GM21717 (cell line): ENCODE measurements around the gene RXRA.

Experiments used
- ATAC-seq: cut with Tn5 transposase; IDR thresholded peaks from one replicate; pipeline ENCODE4 v1.9.1; 2021; ENCODE audit warnings: mild to moderate bottlenecking, moderate library complexity; ENCODE audit not compliant: unreplicated experiment

The RXRA gene

DNA sequence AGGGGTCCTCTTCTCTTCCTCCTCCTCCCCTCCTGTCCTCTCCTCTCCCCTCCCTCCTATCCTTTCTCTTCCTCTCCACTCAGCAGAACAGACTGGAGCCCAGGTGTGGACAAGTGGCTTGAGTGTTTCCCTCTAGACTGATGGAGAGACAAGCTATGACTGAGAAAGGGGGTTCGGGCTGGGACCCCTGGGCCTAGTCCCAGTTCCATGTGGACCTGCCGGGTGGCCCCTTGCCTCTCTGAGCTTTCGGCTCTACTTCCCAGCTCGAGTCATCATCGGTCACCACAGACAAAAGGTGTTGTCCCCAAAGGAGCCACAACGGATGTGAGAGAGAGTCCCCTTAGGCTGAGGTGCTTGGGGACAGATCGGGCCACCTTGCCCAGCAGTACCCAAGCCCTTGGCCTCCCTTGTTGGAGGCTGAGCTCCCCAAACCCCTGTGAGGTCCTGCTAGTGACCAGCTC lies 3.4 kb upstream of the RXRA start:
- no peak for ATAC-seq

DNA sequence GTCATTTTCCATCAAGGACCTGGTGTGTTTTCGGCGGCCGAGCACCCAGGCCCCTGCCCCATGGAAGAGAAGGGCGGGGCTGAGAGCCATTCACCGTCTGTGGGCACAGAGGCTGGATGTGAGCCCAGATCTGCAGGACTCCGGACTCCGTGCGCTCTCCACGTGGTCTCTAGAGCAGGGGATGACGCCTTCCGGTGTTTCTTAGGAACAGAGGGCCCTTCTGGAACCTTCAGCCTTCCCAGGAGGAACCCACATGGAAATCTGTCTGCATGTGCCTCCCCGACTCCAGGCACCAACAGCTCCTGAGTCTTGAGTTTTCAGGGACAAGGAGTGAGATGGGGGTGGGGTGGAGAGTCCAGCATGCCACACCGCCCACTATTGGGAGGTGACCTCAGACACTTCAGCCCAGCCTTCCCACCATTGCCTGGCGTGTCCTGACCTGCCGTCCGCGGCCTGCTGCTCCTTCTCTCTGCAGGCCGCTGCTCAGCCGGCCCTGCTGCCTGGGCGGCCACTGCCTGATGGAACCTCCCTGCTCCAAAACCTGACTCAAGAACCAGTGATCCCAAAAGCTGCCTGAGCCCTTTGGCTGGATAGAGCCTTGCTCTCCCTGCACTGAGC lies 2.4 kb upstream of the RXRA start:
- no peak for ATAC-seq

DNA sequence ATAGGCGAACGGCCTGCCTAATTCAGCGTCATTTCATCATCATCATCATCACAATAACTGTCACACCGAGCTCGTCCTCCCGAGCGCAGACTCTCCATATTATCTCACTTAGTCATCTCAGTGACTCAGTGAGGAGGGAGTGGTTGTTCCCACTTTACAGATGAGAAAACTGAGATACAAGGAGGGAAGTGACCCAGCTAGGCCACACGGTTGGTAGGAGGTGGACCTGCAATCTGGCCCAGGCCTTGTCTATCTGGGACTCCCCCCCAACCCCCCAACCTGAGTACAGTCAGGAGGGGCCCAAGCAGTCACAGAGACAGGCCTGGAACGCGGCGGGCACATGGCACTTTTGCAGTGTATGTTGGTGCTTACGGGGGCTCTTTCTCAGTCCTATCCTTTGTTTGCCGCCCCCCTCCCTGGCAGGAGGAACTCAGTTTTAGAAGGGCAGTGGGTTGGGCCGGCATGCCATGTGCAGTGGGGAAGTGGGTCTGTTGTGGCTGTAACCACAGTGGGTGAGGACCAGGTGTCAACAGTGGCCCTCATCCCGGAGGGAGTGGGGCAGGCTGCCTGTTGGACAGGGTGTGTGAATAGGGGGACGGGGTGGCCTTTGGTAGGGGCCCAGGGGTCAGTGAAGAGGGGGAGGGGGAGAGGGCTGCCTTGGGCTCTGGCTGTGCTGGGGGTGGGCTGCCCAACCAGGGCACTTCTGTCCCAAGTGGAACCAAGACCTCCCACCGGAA lies 1.7 kb upstream of the RXRA start:
- ATAC-seq: no peak

DNA sequence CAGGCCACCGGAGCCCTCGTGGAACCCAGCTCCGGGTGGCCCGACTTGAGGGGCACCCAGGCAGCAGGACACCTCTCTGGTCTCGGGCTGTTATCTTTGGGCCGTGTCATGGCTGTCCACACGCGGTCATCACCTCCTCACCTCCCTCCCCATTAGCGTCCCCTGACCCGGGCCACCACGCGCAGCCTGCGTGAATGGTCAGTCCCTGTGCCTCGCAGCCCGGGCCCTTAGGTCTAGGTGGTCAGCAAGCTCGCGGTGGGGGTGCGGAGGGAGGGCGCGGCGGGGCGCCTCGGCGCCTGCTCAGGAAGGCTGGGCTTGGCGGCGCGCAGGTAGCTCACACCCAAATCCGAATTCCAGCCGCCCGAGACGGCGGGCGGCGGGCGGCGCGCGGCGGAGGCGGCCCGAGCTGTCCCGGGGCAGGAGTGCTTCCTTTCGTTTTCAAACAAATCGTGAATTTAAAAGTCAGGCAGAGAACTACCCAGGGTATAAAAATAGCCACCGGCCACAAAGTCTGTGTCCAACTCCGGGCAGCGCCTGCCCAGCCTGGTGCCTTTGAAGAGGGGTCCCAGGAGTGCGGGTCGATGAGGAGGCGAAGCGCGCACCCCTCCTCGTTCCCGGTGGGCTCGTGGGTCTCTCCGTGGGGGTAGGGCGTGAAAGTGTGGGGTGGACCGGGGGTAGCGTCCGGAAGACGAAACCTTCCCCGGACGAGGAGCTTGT lies 1.0 kb upstream of the RXRA start:
- no peak for ATAC-seq

DNA sequence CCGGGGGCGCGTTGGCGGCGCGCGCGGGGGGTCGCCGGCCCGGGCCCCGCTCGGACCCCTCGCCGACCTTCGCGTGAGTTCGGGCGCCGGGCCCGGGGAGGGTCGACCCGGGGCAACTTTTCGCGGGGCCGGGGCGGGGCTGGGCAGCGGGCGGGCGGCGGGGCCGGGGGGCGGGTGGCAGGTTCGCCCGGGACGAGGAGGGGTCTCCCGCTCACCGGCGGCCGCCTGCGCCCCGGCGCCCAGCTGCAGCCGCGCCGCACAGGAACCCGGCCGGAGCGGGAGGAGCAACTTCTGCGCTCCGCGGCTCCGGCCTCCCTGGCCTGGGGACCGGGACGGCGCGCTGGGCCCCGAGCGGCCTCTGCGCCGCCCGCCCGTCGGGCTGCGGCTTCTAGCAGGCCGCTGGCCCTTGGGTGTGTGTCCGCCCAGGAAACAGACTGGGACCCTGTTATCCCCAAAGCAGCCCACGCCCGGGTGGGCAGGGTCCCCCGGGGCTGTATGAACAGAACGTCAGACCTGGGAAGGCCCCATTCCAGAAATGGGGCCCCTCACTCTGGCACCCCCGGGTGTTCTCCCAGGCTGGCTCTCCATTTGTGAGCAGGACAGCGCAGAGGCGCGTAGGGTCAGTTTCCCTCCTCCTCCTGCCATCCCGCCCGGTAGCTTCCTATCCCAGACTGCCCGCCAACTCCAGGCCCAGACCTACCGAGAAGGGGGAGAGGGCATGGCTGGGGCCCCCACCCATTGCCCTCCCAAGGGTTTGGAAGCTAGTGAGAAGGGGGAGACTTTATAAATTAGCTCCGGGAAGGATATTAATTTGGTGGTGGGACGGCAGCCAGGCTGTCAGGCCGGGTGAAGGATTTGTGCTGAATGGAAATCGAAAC lies 708 bp downstream of the RXRA start:
- ATAC-seq: no peak

DNA sequence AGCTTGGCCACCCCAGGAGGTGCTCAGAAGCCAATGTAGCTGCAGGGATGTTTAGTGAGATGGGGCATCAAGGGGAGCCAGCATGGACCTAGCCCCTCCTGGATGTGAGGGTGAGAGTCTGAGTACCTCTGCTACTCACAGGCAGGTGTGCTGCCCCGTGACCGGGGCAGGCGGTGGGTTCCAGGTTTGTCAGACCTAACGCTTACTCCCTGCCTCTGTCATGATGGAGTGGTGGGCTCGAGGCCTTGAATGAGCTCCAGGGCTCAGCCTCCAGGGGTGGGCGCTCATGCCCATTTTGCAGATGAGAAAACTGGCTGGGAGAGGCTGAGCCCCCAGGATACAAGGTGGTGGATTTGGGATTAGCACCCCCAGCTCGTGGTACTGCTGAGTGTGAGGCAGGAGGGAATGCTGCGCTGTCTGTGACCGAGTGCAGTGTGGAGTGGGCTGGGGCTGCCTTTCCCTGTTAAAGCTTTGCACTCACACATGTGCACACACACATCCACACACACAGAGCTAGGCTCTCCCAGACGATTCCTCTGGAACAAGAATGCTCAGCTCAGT lies 1.5 kb downstream of the RXRA start:
- ATAC-seq: no peak

DNA sequence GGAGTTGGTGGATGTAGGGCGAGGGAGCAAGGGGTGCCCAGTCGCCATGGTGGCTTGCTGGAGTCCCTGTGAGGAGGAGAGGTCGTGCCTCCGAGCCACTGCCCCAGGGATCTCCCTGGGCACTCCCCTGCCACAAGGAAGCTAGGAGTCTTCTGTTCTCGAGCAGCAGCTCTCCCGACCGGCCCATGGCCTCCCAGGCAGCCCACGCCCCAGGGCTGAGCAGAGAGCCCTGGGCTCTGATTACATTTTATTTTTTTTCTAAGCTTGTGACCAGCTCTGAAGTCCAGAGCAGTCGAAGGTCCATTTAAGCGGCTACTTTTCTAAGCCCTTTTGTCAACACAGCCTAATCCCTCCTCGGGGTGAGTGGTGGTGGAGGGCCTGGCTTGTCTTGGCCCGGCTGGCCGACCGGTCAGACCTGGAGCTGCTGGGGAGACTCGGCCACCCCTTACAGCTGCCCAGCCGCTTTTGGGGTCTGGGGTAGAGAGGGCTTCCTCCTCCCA lies 2.1 kb downstream of the RXRA start:
- no peak for ATAC-seq

DNA sequence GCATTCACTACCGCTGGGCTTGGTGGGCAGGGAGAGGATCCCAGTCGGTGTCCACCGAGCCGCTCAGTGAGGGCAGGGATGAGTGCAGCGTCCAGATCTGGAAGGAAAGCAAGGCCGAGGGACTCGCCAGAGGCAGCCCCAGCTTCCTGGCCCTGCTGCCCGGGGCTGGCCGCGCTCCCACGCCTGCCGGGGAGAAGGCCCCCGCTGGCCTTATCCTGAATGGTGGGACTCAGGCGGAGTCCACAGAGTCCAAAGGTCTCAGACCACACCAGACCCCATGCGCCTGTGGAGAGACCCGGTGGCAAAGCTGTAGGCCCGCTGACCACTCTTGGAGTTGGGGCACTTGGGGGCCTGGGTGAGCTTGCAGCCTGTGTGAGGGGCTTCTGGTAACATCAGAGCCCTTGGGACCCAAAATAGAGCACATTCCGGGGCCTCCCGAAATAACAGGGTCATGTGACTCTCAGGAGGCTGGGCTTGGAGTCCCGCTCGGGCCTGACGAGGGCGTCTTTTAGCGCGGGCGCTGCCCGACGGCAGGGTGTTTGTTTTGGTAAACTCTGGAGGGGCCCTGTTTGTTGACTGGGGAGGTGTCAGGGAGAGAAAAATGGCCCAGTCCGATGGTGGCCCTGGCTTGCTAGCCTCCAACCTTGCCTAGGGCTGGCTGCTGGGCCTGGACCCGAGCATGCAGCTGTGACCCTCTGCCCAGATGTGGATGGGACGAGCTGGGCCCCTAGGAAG lies 2.8 kb downstream of the RXRA start:
- ATAC-seq: no peak

DNA sequence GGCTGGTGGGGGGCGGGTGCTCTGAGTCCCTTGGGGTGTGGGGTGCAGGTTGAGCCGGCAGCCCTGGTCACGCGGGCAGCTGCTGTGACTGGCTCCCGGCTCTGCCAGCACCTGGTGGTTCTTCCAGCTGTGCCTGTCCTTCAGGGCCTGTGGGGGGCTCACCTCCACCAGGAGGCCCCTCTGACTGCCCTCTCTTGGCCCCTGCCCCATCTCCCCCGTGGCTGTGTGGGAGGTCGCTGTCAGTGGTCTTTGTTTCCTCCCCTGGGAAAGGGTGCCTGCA lies 3.3 kb downstream of the RXRA start:
- no peak for ATAC-seq

DNA sequence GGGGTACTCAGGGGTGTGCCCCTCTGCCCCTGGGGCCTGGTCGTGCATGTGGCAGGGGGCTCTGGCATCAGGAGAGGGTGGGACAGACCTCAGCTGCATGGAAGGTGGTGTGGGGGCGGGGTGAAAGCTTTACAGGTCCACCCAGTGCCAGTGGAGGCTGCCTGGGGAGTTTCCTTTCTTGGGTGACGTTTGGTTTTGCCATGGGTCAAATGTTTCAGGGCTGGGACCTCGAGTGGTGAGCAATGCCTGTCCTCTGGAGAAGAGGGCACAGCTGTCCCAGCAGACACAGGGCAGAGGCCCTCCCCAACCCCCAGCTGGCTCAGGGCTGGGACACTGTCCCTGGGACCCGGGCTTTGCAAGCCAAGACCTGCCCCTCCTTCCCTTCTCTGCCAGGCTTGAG lies 3.6 kb downstream of the RXRA start:
- ATAC-seq: no peak

DNA sequence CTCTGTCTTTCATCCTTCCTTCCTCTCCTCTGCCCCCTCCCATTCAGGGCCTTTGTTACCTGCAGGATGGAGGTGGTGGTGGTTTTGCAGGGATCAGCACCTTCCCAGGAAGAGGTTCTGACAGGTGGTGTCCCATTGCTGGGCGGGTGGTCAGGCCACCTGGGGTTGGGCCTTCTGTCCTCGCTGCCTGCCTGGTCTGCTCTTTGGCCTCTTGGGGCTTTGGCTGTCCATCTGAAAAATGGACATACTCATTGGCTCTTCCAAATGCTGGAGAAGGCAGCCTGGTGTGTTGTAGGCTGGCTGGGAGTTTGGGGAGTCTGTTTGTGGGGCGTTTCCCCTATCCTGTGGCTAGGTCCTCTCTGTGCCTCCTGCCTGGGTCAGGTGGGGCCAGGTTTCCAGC lies 4.3 kb downstream of the RXRA start:
- ATAC-seq: no peak

DNA sequence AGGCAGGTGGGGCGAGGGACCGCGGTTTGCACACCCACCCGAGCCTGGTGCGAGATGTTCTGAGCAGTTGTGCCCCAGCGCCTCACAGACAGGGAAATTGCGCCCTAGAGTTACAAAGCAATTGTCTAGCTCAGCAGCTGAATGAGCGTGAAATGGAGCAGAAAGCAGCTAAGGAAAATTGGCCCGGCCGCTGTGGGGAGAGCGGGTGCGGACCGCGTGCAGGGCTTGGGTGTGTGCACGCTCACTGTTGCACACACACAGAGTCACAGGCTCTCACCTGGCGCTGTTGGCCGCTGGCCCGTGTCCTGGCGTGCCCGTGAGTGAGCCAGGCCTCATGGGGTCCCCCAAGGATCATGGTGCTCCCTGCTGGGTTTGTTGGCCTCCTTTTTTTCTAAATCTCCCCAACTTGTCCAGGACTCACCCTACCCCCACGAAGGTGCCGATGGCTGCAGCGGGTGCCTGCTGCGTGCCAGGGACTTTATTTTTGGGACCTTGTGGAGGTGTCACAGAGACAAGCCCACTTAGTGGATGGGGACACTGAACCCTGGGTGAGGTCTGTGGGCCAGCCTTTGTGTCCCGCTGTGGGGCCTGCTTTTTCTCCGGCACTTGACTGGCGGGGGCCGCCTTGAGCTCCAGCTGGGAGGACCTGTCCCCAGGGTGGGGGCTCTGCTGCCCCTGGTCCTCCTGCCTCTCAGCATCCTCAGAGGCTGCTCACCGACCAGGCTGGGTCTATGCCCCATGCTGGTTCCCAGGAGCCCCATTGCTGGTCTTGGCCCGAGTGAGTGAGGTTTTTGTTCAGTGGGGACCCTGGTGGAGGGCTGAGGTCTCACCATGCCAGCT lies 5.2 kb downstream of the RXRA start:
- ATAC-seq: no peak

DNA sequence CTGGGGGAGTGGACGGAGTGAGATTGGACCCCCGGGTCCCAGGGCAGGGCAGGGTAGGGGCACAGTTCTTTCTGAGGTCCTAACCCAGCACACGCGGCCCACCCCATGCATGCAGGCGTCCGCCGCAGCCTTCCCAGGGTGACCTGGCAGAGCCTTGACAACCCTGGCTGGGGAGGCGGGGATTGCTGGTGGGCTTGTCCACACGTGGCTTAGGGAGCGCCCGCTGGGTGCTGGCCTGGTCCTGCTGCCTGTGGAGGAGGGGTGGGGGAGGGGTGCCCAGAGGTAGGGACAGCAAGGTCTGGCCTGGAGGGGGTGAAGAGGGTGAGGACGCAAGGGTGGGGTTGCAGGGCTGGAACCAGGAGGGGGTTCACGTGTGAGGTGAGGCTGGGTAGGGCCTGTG lies 6.0 kb downstream of the RXRA start:
- no peak for ATAC-seq

DNA sequence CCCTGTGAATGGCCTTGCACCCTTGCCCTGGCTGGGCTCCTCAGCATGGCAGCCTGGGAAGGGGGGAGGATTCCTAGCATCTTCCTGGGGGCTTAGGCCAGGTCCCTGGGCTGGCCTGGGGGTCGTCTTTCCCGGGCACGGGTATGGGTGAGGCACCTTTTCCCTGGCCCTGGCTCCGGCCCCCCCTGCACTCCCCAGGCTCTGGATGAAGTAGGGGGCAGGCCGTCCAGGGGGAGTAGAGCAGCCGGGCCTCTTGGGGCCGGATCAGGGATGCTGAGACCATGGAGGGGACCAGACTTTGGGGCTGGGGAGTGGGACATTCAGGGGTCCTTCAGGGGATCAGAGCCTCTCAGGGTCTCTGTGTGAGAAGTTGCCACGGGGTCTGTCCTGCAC lies 6.6 kb downstream of the RXRA start:
- no peak for ATAC-seq

DNA sequence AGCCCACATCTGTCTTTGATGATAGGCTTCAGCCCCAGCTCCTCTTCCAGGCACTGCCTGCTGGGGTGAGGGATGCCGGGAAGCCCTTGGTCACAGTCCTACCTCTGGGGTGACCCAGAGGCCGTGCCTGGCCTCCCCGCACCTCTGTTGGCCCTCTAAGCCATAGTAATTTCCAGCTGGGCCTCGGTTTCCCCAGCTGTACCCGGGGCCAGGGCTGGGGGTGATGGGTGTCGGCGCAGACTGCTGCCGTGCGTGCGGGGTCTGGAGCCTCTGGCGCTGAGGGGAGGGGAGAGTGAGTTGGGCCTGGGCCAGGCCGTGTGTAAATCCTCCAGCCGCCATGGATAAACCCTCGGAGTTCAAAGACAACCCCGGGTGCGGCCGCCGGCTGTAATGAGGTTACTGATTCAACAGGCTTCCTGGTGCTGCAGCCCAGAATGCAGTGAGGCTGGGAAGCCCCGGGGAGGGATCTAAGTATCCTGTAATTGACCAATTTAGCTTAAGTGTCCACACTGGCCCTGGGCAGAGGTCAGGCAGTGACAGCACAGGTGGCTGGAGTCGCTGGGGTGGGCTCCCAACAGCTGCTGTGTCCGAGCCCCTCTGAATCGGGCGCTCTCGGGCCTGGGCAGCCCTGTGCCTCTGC lies 7.1 kb downstream of the RXRA start:
- ATAC-seq: no peak

DNA sequence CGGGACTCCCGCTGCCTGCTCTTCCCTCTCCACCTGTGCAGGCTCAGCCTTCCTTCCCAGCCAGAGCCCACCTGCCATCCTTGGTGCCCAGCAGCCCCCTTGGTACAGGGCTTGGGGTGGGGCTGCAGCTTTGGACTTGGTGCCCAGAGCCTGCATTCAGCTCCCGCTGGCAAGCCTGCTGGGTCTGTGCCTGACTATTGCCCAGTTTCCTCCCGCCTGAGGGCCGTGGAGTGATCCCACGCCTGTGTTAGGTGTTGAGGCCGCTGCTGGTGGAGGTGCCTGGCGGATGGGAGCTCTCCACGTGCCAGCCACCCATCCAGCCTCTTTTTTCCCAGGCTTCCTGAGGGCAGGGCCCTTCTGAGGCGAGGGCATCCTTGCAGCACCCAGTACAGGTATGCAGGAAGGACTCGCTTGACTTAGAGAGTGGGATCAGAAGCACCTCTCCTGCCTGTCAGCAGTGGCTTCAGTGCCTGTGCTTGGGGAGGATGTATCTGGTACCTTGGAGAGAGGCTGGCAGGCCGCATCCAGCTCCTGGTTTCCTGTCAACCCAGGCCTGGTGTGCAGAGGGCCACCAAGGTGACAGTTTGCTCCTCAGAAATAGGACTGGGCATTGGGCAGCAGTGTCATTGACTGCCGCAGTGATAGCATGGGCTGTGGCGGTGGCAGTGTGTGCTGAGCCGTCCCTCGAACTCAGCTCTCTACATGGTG lies 7.8 kb downstream of the RXRA start:
- ATAC-seq: no peak

DNA sequence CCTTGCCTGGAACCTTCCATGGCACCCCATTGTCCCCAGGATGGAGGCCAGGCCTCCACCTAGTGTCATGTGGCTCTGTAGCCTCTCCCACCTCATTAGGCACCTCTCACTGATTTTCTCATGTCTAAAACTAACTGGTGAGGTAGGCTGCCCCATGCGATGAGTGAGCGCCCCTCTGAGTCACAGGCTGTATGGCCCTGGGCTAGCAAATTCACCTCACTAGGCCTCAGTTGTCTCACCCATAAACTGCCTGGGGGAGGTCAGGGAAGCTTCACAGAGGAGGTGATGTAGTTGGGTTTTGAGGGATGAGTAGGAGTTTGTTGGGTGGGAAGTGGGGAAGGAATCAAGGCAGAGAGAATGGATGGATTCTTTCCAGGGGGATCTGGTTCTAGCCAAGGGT lies 8.8 kb downstream of the RXRA start:
- ATAC-seq: no peak

DNA sequence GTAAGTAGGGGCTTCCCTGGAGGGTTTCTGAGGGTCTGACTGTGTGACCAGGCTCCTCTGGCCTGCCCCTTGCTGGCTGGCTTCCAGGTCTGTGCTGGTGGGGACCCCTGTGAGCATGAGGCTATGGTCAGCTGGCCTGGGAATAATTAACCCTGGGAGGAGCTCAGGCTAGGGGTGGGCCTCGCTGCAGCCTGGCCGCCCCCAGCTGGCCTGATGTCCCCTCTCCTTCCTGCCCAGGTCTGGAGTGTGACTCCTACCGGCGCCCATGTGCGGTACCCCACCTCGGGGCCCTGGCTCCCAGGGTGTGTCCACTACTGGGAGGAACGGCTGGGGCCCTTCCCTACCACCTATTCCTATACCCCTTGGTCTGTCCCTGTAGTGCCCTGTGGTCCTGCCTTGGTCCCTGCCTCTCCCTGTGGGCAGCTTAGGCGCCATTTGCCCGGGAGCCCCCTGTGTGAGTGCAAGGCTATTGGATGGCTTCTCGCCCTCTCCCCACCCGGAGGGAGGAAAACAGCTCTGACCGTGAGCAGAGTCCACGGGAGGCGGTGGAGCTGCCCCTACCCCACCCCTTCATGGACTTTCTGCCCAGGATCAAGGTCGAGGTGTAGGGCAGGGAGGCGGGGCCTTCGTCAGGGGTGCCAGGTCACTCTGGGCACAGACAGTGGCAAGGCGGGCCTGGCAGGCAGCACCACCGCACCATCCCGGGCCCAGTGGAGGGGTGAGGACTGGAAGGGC lies 9.4 kb downstream of the RXRA start:
- no peak for ATAC-seq
